Activated CD4-positive, alpha-beta memory T cell treated with anti-CD3 and anti-CD28 coated beads, Interleukin-2, amount 10 ng/mL, durations not matched to agents 7 days and 5 days (primary cell): ENCODE data around the gene PCDH9. TPM values are rescaled to one million over a fixed set of nuclear protein-coding genes. Genes with fewer than 3 reads are reported as not detected.

Experiments used
- CTCF ChIA-PET: fragments of 350-600 bp; sonication (Branson Sonifier 250); formaldehyde crosslinking; loops from one replicate; lab custom pipeline; 2021; ENCODE audit warnings: antibody characterized with exemption, inconsistent platforms; lab: Charles Lee
- POLR2A ChIA-PET: fragments of 350-600 bp; sonication (Branson Sonifier 250); formaldehyde crosslinking; loops from one replicate; lab custom pipeline; 2021; ENCODE audit warnings: antibody characterized with exemption; lab: Charles Lee
- DNase-seq: peaks from one replicate; pipeline ENCODE4 v3.0.0-alpha.2; 2020
- H3K27ac Mint-ChIP-seq: one replicate; pipeline ENCODE4 v1.8.0; 2021; ENCODE audit warnings: mild to moderate bottlenecking, mixed read lengths
- H3K27me3 Mint-ChIP-seq: one replicate; pipeline ENCODE4 v1.8.0; 2021; ENCODE audit warnings: mixed read lengths
- H3K36me3 Mint-ChIP-seq: one replicate; pipeline ENCODE4 v1.8.0; 2021; ENCODE audit warnings: low read depth, mixed read lengths
- H3K4me1 Mint-ChIP-seq: one replicate; pipeline ENCODE4 v1.8.0; 2021; ENCODE audit warnings: mixed read lengths
- H3K4me3 Mint-ChIP-seq: one replicate; pipeline ENCODE4 v1.8.0; 2021; ENCODE audit warnings: mild to moderate bottlenecking, mixed read lengths
- H3K9me3 Mint-ChIP-seq: one replicate; pipeline ENCODE4 v1.8.0; 2021; ENCODE audit warnings: mixed read lengths
- total RNA-seq, 2 experiments: library from RNA; stranded (reverse); gene quantifications; one replicate each; pipeline ENCODE4 v1.2.3, GENCODE V29; 2021

PCDH9 gene
- total RNA-seq, 2 experiments from 2014 or later: 0.05 TPM; not detected in 1

DNA sequence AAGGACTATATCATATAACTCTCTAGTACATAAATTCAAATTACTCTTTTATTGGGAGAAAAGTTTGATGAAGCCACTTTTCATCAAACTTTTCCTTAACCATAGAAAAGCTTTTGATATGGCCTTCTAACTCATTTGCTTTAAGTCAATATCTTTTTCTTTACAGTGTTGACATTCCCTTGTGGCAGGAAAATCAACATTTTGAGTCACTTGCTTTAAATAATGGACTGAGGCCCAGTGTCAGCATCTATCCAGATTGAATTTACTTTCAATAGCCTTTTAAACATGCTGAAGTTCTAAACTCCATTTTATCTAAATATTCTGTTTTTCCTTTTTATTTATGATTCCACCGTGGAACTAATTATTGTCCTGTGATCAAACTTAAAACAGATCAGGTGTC is 62.7 kb downstream of the PCDH9 start:
- H3K4me1 Mint-ChIP-seq: no peaks in the 10 kb centered on the region
- H3K4me3 Mint-ChIP-seq: no peak overlapping the region
- CTCF ChIA-PET: no interaction called here
- no peaks in the 10 kb centered on the region for H3K27me3 Mint-ChIP-seq
- no peak for DNase-seq
- no peak overlapping the region for H3K27ac Mint-ChIP-seq
- no peaks in the 10 kb centered on the region for H3K36me3 Mint-ChIP-seq
- no peaks in the 10 kb centered on the region for H3K9me3 Mint-ChIP-seq
- POLR2A ChIA-PET: no interaction called here

DNA sequence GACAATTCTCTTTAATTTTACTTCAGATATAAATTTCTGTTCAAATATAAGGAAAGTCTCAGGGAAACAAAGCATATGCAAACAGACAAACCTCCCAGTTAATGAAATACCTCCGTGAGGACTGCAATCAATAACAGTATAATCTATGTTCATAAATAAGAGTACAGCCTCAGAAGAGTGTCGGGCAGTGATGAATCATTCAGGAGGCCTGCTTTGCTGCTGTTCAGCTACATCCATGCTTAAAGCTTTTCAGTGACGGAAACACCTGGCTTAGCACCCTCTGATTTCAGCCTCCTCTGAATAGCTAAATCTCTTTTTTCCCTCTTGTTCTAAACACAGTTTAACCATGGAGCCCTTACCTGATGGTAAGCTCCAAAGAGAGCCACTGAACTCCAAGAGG is 69.0 kb downstream of the PCDH9 start:
- Mint-ChIP-seq H3K27ac (no peak overlapping the region), H3K9me3 (no peaks in the 10 kb centered on the region), H3K36me3 (no peaks in the 10 kb centered on the region), H3K27me3 (no peaks in the 10 kb centered on the region), H3K4me3 (no peak overlapping the region), H3K4me1 (no peaks in the 10 kb centered on the region)
- CTCF ChIA-PET: no interaction called here
- POLR2A ChIA-PET: no interaction called here
- DNase-seq: no peak

DNA sequence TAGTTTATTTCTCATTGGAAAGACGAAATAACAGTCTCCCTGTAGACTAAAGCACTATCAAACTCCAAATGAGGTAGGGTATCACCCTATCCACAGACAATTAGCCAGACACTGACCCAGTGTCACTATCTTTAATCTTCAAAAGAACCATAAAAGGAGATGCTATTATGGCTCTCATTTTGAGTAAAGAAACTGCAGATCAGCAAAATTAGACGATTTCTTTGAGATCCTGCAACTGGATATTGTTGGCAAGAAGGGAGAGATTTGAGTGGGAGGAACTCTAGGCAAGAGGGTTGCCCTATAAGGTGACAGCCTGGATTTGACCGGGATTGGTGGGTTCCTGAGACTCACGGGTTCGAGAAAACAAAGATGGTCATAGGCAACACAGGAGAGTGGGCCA is 71.2 kb downstream of the PCDH9 start:
- DNase-seq: no peak
- H3K27me3 Mint-ChIP-seq: no peaks in the 10 kb centered on the region
- no peaks in the 10 kb centered on the region for H3K36me3 Mint-ChIP-seq
- H3K27ac Mint-ChIP-seq: no peak overlapping the region
- no peak overlapping the region for H3K4me3 Mint-ChIP-seq
- CTCF ChIA-PET: no interaction called here
- POLR2A ChIA-PET: no interaction called here
- no peaks in the 10 kb centered on the region for H3K4me1 Mint-ChIP-seq
- H3K9me3 Mint-ChIP-seq: no peaks in the 10 kb centered on the region

DNA sequence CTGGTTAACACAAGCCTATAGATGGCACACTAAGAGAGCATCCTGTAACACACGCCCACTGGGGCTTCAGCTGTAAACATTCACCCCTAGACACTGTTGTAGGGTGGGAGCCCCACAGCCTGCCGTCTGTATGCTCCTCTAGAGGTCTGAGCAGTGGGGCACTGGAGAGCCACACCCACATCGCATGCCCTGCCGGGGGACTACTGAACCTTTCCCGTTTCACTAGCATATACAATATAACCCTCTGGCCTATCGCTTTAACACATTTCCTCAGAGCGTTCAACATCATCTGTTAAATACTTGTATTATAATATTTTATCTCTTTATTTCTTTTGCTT is 73.4 kb downstream of the PCDH9 start:
- Mint-ChIP-seq H3K4me3 (no peak overlapping the region), H3K9me3 (no peaks in the 10 kb centered on the region), H3K4me1 (no peaks in the 10 kb centered on the region), H3K36me3 (no peaks in the 10 kb centered on the region), H3K27ac (no peak overlapping the region), H3K27me3 (no peaks in the 10 kb centered on the region)
- ChIA-PET CTCF (no interaction called here), POLR2A (no interaction called here)
- DNase-seq: no peak

DNA sequence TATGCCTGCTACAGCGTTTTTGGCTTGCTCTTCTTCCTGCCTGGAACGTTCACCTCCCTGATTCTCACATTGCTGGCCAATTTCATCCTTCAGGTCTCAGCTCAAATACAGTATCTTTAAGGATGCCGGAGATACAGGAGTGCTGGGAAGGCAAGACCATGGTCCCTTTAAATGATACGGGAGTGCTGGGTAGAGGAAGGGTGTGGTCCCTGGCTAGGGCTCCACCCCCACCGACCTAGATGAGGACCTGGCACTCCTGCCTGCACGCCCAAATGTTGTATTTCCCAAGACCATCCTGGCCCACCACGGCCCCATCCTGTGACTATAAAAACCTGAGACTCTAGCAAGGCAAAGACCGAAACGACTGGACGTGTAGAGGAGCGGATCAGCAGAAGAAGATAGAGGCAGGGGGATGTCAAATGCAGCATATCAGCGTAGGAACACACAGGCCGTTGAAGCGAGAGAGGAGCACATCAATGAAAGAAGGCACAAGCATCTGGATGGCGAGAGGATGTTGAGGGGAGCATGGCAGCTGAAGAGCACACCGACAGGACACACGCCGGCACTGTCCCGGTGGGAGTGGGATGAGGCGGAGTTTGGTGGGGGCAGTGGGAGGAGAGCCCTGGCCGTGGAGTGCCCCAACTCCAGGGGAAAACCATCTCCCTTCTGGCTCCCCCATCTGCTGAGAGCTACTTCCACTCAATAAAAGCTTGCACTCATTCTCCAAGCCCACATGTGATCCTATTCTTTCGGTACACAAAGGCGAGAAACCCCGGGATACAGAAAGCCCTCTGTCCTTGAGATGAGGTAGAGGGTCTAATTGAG is 74.0 kb downstream of the PCDH9 start:
- ChIA-PET CTCF (no interaction called here), POLR2A (no interaction called here)
- no peaks in the 10 kb centered on the region for H3K36me3 Mint-ChIP-seq
- H3K27me3 Mint-ChIP-seq: no peaks in the 10 kb centered on the region
- no peaks in the 10 kb centered on the region for H3K9me3 Mint-ChIP-seq
- H3K4me1 Mint-ChIP-seq: no peaks in the 10 kb centered on the region
- no peak for DNase-seq
- no peak overlapping the region for H3K27ac Mint-ChIP-seq
- no peak overlapping the region for H3K4me3 Mint-ChIP-seq

DNA sequence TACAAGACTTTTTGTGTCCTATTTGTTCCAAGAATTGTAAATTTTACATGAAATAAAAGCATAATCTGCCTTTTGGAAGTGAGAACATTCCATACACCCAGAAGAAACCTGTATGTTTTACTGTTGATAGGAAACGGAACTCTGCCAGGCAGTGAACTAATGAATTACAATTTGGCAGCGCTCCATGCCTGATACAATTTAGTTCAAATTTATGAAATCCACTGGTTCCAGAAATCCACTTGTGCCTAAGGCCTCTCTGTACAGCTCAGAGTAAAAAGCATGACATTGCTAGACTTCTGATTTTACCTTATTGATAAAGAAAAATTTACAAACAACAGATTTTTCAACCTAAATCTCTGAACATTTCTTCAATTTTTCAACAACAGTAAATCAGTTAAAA is 78.1 kb downstream of the PCDH9 start:
- Mint-ChIP-seq H3K27me3 (no peaks in the 10 kb centered on the region), H3K36me3 (no peaks in the 10 kb centered on the region), H3K4me3 (no peak overlapping the region), H3K4me1 (no peaks in the 10 kb centered on the region), H3K27ac (no peak overlapping the region), H3K9me3 (no peaks in the 10 kb centered on the region)
- POLR2A ChIA-PET: no interaction called here
- CTCF ChIA-PET: no interaction called here
- DNase-seq: no peak

DNA sequence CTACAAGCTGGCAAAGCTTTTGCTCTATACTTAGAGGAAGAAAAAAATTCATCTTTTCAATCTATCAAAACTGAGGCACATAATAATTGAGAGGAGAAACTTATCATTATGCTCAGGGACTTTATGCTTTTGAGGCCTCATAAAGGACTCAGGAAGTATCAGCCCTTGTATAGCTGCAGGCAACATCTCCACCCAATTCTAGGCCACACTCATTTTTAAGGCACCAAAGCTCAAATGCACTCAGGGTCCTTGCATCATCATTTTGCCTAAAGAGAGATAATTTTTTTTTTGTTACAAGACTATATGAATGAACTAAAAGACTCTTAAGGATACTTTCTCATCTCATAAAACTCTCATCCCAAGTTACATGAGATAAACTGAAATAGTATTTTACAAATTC is 78.5 kb downstream of the PCDH9 start:
- H3K9me3 Mint-ChIP-seq: no peaks in the 10 kb centered on the region
- H3K27me3 Mint-ChIP-seq: no peaks in the 10 kb centered on the region
- no peak overlapping the region for H3K4me3 Mint-ChIP-seq
- H3K4me1 Mint-ChIP-seq: no peaks in the 10 kb centered on the region
- H3K36me3 Mint-ChIP-seq: no peaks in the 10 kb centered on the region
- POLR2A ChIA-PET: no interaction called here
- no peak overlapping the region for H3K27ac Mint-ChIP-seq
- DNase-seq: no peak
- CTCF ChIA-PET: no interaction called here

DNA sequence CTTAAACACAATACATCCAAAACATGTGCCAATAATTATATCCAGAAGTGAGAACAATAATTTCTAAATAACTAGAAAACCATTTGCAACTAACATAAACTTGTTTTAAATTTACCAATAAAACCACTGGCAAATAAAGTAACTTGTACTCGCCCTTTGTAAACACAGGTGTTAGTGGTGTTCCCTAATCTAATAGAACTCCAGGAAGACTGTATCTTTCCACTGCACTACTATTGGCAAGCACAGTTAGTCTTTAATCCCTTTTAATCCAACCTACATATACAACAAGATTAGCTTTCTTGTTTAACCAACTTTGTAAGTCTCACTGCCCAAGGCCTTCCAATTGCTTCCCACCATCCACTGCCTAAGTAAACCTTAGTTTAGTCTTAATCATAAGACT is 79.5 kb downstream of the PCDH9 start:
- H3K36me3 Mint-ChIP-seq: no peaks in the 10 kb centered on the region
- H3K4me3 Mint-ChIP-seq: no peak overlapping the region
- H3K27me3 Mint-ChIP-seq: no peaks in the 10 kb centered on the region
- H3K9me3 Mint-ChIP-seq: no peaks in the 10 kb centered on the region
- POLR2A ChIA-PET: no interaction called here
- no peaks in the 10 kb centered on the region for H3K4me1 Mint-ChIP-seq
- no peak overlapping the region for H3K27ac Mint-ChIP-seq
- no peak for DNase-seq
- CTCF ChIA-PET: no interaction called here

DNA sequence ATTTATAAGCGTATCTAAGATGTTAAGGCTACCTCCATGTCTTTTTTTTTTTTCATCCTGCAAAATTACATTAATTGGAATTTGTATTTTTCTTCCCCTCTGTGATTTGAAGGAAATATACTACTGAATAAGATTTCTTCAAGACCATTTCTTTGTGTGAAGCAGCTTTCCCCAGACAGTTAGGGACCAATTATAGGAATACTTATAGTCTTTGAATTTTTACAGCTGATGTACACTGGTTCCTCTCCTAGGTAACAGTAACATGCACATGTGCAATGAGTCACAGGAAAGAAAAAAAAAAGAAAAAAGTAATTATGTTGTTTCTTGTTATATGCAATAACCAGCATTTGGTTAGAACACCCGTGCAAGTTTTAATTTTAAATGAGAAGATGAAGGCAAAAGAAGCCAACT is 82.0 kb downstream of the PCDH9 start:
- no peak for DNase-seq
- POLR2A ChIA-PET: no interaction called here
- H3K4me1 Mint-ChIP-seq: no peaks in the 10 kb centered on the region
- H3K4me3 Mint-ChIP-seq: no peak overlapping the region
- no peaks in the 10 kb centered on the region for H3K36me3 Mint-ChIP-seq
- no peaks in the 10 kb centered on the region for H3K27me3 Mint-ChIP-seq
- no peak overlapping the region for H3K27ac Mint-ChIP-seq
- H3K9me3 Mint-ChIP-seq: no peaks in the 10 kb centered on the region
- CTCF ChIA-PET: no interaction called here

DNA sequence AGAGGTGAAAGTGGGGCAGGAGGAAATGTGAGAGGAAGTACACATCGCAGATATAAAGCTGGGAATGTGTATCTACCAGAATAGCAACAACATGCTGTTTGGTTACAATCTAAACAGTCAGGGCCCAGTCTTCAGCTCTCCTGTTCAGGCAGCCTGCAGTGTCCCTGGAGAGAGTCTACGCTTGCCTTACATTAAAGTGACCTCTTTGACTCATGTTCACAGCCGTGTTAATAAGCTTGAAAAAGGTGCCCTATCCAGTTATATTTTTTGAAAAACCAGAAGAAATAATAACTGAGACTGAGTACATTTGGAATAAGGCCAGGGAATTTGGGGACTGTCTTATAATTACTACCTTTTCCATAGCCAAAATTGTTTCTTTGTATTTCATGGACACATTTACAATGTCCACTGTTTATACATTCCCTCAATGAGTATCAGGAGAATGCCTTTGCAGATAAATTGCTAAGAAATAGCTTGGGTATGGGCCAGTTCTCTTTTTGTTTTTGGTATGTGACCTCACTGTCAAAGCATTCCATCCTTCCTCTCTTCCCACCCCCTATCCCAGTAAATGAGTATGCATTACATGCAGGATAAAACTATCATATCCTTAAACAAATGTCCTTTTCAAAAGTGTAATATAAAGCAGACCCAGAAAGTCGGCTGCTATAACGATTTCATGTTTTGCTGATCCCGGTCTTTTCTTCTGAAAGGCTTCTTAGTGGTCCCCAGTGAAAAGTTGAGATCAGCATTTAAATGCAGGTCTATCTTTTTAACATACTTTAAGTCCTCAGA is 82.6 kb downstream of the PCDH9 start:
- no peaks in the 10 kb centered on the region for H3K4me1 Mint-ChIP-seq
- CTCF ChIA-PET: no interaction called here
- no peak for DNase-seq

DNA sequence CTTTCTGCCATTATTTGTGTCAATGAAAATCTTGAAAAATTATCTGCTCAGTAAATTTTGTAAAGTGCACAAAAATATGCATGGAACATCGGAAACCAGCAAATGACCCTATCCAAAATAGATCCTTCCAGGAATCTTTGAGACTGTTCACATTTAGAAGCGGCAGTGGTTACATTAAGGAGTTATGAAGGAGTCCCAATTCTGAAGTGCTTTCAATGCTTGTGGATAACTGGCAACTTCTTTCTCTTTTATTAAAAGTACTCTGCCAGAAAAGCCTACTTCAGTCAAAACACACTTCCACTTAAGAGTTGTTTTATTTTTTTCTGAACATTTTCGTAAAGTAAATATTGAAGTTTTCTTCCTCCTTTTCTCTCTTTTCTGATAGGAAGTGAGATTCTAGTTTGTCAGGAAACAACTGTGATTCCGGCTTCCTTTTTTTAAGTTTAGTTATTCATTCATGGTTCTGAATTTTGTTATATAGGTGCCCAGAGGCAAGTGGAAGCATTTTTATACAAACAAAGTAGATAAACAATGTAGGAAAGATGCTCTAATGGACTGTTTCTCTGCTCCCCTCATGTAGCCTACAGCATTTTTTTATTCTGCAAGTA is 83.5 kb downstream of the PCDH9 start:
- DNase-seq: no peak
- H3K9me3 Mint-ChIP-seq: no peaks in the 10 kb centered on the region
- H3K27ac Mint-ChIP-seq: no peak overlapping the region
- no peaks in the 10 kb centered on the region for H3K36me3 Mint-ChIP-seq
- no peaks in the 10 kb centered on the region for H3K4me1 Mint-ChIP-seq
- ChIA-PET CTCF (no interaction called here), POLR2A (no interaction called here)
- no peaks in the 10 kb centered on the region for H3K27me3 Mint-ChIP-seq
- H3K4me3 Mint-ChIP-seq: no peak overlapping the region

More for the DNA sequence above, 82.6 kb downstream of the PCDH9 start:
- no peaks in the 10 kb centered on the region for H3K36me3 Mint-ChIP-seq
- no peaks in the 10 kb centered on the region for H3K27me3 Mint-ChIP-seq
- no peak overlapping the region for H3K27ac Mint-ChIP-seq
- POLR2A ChIA-PET: no interaction called here
- H3K9me3 Mint-ChIP-seq: no peaks in the 10 kb centered on the region
- H3K4me3 Mint-ChIP-seq: no peak overlapping the region

DNA sequence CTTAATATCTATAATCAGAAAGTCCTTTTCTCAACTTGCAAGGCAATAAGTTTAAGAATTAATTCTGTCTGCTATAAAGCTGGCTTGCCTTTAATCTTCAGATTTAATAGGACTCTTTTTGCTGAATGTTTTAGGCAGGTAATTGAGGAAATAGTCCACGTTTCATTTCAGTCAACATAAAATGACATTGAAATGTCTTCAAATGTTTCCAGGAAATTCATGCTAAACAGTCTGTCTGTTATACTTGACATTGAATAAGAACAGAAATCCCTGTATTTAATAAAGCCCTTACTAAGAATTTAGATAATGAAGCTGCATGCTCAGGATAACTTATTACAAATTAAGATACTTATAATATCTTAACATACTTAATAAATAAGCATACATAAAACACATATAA is 84.2 kb downstream of the PCDH9 start:
- ChIA-PET CTCF (no interaction called here), POLR2A (no interaction called here)
- H3K4me3 Mint-ChIP-seq: no peak overlapping the region
- H3K9me3 Mint-ChIP-seq: peaks cover 1% of the 10 kb centered on the region
- no peaks in the 10 kb centered on the region for H3K36me3 Mint-ChIP-seq
- H3K27ac Mint-ChIP-seq: no peak overlapping the region
- no peaks in the 10 kb centered on the region for H3K4me1 Mint-ChIP-seq
- no peak for DNase-seq
- H3K27me3 Mint-ChIP-seq: no peaks in the 10 kb centered on the region

DNA sequence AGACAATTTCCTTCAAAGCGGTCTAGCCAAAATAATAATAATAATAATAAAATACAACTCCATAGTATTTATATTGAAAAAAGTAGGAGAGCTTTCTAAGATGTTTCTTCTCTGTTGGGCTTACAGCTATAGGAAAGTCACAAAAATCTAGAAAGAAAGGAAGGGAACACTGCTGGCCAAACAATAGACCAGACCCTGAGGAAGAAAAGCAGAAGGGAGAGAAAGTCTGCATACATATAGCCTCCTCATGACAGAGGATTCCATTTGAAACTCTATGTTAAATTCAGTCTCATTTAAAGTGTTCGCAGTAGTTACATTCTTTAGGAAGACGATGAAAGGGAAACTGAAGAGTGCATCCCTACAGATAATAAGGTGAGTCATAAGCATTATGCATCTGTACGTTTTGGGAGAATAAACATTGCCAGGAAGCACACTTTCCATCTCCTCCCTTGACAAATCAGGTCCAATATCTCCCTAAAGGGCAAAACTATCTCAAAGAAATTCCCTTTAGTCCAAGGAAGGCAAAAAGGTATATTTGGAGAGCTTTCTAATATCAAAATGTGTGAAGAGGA is 86.5 kb downstream of the PCDH9 start:
- Mint-ChIP-seq H3K4me1 (no peaks in the 10 kb centered on the region), H3K27ac (no peak overlapping the region), H3K4me3 (no peak overlapping the region), H3K27me3 (no peaks in the 10 kb centered on the region), H3K9me3 (peaks cover 1% of the 10 kb centered on the region), H3K36me3 (no peaks in the 10 kb centered on the region)
- DNase-seq: no peak
- POLR2A ChIA-PET: no interaction called here
- CTCF ChIA-PET: interaction anchor here (0.7 kb wide), 1 partner anchor 803 kb away, joined by 3 read pairs; no protein-coding TSS in a partner anchor
